HCT116 (cell line): ENCODE data around the gene SAT1. TPM values are rescaled to one million over a fixed set of nuclear protein-coding genes. Genes with fewer than 3 reads are reported as not detected.

ENCODE experiments used
- ATAC-seq: fragments of 200-7000 bp; cut with Tn5 transposase; 2 replicates; pipeline ENCODE4 v1.9.1; 2020; ENCODE audit warnings: mild to moderate bottlenecking, moderate library complexity
- BruUV-seq: library from RNA; stranded (reverse); fragments of 400-500 nt; replicated peaks from 2 replicates; lab custom pipeline; 2021; lab: Mats Ljungman, UMichigan
- CTCF ChIA-PET: fragments of 300-600 bp; sonication (Branson Sonifier 250); formaldehyde crosslinking; loops from one replicate; lab custom pipeline; 2021; ENCODE audit warnings: antibody characterized with exemption; lab: Charles Lee
- POLR2A ChIA-PET: fragments of 300-600, 350-600 bp; sonication (Branson Sonifier 250); formaldehyde crosslinking; loops from one replicate; lab custom pipeline; 2021; ENCODE audit warnings: antibody characterized with exemption; lab: Charles Lee
- RAD21 ChIA-PET, 2 experiments: fragments of 300-600 bp; sonication (Branson Sonifier 250); formaldehyde crosslinking; loops; one replicate each; lab custom pipeline; 2023; ENCODE audit warnings: low total read pairs in 2 of 2; ENCODE audit not compliant: uncharacterized antibody in 2 of 2, unreplicated experiment in 2 of 2, low non-redundant PET in 1 of 2; lab: Charles Lee
- DNase-seq: peaks from one replicate; pipeline ENCODE4 v3.0.0-alpha.2; 2010; ENCODE audit warnings: low read depth, low spot score
- H2AFZ ChIP-seq: fragments of 200-600 bp; shearing (Covaris generic), sonication (generic); 2 replicates; pipeline ENCODE4 v1.6.1; 2017; ENCODE audit warnings: low read depth, mixed run types, mixed read lengths, antibody characterized with exemption, low read length; ENCODE audit not compliant: poor library complexity, severe bottlenecking
- H3K27ac ChIP-seq: 2 replicates; pipeline ENCODE4 v1.5.1; 2012; ENCODE audit warnings: low read depth, low read length
- H3K27me3 ChIP-seq: fragments of 200-600 bp; sonication (generic); 2 replicates; pipeline ENCODE4 v1.6.1; 2016; ENCODE audit warnings: mixed run types, low read length, mixed read lengths; ENCODE audit not compliant: insufficient read depth
- H3K36me3 ChIP-seq, 2 experiments: fragments of 200-500 bp in 1 of 2; fragments of 200-600 bp in 1 of 2; sonication (Bioruptor generic) in 1 of 2; sonication (generic) in 1 of 2; 2 replicates each; pipeline versions ENCODE4 v1.5.1 to v1.6.1; 2014 to 2016; ENCODE audit warnings: low read length in 2 of 2, inconsistent platforms in 1 of 2, mixed read lengths in 1 of 2, mixed run types in 1 of 2; ENCODE audit not compliant: insufficient read depth in 2 of 2, control insufficient read depth in 1 of 2
- H3K4me1 ChIP-seq, 2 experiments: fragments of 200-600 bp in 1 of 2; sonication (generic) in 1 of 2; 2 replicates each; pipeline versions ENCODE4 v1.5.1 to v1.6.1; 2012 to 2017; ENCODE audit warnings: low read length in 2 of 2, inconsistent platforms in 1 of 2, mild to moderate bottlenecking in 1 of 2, mixed read lengths in 1 of 2, mixed run types in 1 of 2, moderate library complexity in 1 of 2; ENCODE audit not compliant: insufficient read depth in 2 of 2, control insufficient read depth in 1 of 2
- H3K4me2 ChIP-seq: fragments of 200-600 bp; sonication (generic); 2 replicates; pipeline ENCODE4 v1.6.1; 2017; ENCODE audit warnings: mixed run types, low read length, mixed read lengths
- H3K4me3 ChIP-seq, 2 experiments: fragments of 200-600 bp in 1 of 2; sonication (generic) in 1 of 2; replicated peaks in 1 of 2; 2 replicates each; pipeline ENCODE4 v1.5.1; 2011 to 2016; ENCODE audit warnings: low read length in 2 of 2, control low read depth in 1 of 2, low read depth in 1 of 2, mild to moderate bottlenecking in 1 of 2, mixed read lengths in 1 of 2, mixed run types in 1 of 2
- H3K79me2 ChIP-seq: fragments of 200-600 bp; sonication (generic); 2 replicates; pipeline ENCODE4 v1.6.1; 2017; ENCODE audit warnings: mild to moderate bottlenecking, mixed run types, low read length, moderate library complexity, mixed read lengths; ENCODE audit not compliant: insufficient read depth
- H3K9ac ChIP-seq: fragments of 200-600 bp; sonication (generic); 2 replicates; pipeline ENCODE4 v1.6.1; 2016; ENCODE audit warnings: low read length, mixed read lengths
- H3K9me2 ChIP-seq: fragments of 200-600 bp; sonication (generic), shearing (Covaris generic); 2 replicates; pipeline ENCODE4 v1.6.1; 2017; ENCODE audit warnings: mixed run types, mild to moderate bottlenecking, moderate library complexity; ENCODE audit not compliant: insufficient read depth
- H3K9me3 ChIP-seq, 2 experiments: fragments of 200-500 bp in 1 of 2; fragments of 200-600 bp in 1 of 2; sonication (Bioruptor generic) in 1 of 2; sonication (generic) in 1 of 2; 2 replicates each; pipeline ENCODE4 v1.6.1; 2014 to 2017; ENCODE audit warnings: low read length in 2 of 2, mixed read lengths in 2 of 2, inconsistent platforms in 1 of 2, low read depth in 1 of 2, mild to moderate bottlenecking in 1 of 2, mixed run types in 1 of 2, moderate library complexity in 1 of 2; ENCODE audit not compliant: control insufficient read depth in 1 of 2, insufficient read depth in 1 of 2
- H4K20me1 ChIP-seq: fragments of 200-600 bp; sonication (generic), shearing (Covaris generic); 2 replicates; pipeline ENCODE4 v1.6.1; 2017; ENCODE audit warnings: mixed run types, mild to moderate bottlenecking, moderate library complexity; ENCODE audit not compliant: insufficient read depth
- ELF1 ChIP-seq: IDR thresholded peaks from 2 replicates; pipeline ENCODE4 v1.6.1; 2012; ENCODE audit warnings: low read depth, borderline replicate concordance
- EZH2 ChIP-seq: fragments of 200-600 bp; sonication (generic); IDR thresholded peaks from 2 replicates; pipeline ENCODE4 v1.6.1; 2017; ENCODE audit warnings: antibody characterized with exemption, mixed run types
- EZH2phosphoT487 ChIP-seq: fragments of 200-600 bp; IDR thresholded peaks from 2 replicates; pipeline ENCODE4 v1.6.1; 2018; ENCODE audit warnings: antibody characterized with exemption, borderline replicate concordance
- JUND ChIP-seq: IDR thresholded peaks from 2 replicates; pipeline ENCODE4 v1.6.1; 2012
- RAD21 ChIP-seq: IDR thresholded peaks from 2 replicates; pipeline ENCODE4 v1.6.1; 2012; ENCODE audit warnings: low read depth, mild to moderate bottlenecking
- SP1 ChIP-seq: IDR thresholded peaks from 2 replicates; pipeline ENCODE4 v1.6.1; 2012; ENCODE audit warnings: low read depth
- TCF7L2 ChIP-seq: IDR thresholded peaks from 2 replicates; pipeline ENCODE4 v1.7.0; 2011; ENCODE audit warnings: borderline replicate concordance, inconsistent platforms; ENCODE audit not compliant: insufficient read depth, insufficient read length; ENCODE audit errors: extremely low read depth
- ZFX ChIP-seq: fragments of 450-650 bp; IDR thresholded peaks from 2 replicates; pipeline ENCODE4 v1.6.1; 2017
- ZNF274 ChIP-seq: fragments of 200-500 bp; sonication (Bioruptor generic); IDR thresholded peaks from 2 replicates; pipeline ENCODE4 v1.6.1; 2014; ENCODE audit warnings: mild to moderate bottlenecking, low read depth, low read length, inconsistent platforms
- intact Hi-C: fragments of 100-400 bp; cut with micrococcal nuclease; formaldehyde crosslinking; loops from 2 replicates; pipeline ENCODE4 v1.10.0; 2022
- total RNA-seq: library from RNA; stranded (reverse); gene quantifications from one replicate; pipeline ENCODE4 v1.2.1, GENCODE V29; 2021; ENCODE audit not compliant: unreplicated experiment
- TF ChIP-seq, protein P1 (sequence below), 3 experiments: fragments of 200-600 bp in 1 of 3; sonication (generic) in 1 of 3; IDR thresholded peaks in 2 of 3; conservative IDR thresholded peaks in 1 of 3; 2 replicates each; pipeline ENCODE4 v1.5.1; 2012 to 2017; ENCODE audit warnings: low read depth in 2 of 3, low read length in 2 of 3, antibody characterized with exemption in 1 of 3, borderline replicate concordance in 1 of 3, control low read depth in 1 of 3, mild to moderate bottlenecking in 1 of 3, mixed read lengths in 1 of 3, mixed run types in 1 of 3, moderate library complexity in 1 of 3; ENCODE audit not compliant: insufficient read depth in 1 of 3
- TF ChIP-seq, protein P2 (sequence below): IDR thresholded peaks from 2 replicates; pipeline ENCODE4 v1.6.1; 2012
- TF ChIP-seq, protein P3 (sequence below): IDR thresholded peaks from 2 replicates; pipeline ENCODE4 v1.6.1; 2012; ENCODE audit warnings: low read depth

SAT1 gene
- total RNA-seq, 1 experiment from 2014 or later, result 821 TPM

DNA sequence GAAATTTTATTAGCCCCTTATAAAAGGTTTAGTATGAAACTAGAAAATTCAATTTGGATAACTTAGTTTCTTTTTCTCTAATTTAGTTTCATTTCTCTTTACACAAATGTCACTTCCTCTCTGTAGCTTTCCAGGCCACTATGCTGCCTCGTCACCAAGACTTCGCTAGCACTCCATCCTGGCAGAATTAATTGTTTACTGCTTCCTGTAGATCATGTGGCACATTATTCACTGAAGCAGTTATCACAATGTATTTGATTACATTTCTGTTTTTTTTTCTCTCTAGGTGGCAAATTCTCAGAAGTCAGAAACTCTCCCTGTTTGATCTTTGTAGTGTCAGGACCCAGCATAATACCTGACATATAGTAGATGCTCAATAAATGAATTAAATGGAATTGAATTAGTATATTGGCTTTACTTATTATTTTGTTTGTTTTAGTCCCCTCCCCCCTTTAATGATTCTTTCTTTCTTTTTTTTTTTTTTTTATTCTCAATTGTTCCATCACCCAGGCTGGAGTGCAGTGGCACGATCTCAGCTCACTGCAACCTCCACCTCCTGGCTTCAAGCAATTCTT lies 9.3 kb upstream of the SAT1 start:
- H3K27ac ChIP-seq, result no peak overlapping the region
- no peaks in the 10 kb centered on the region for H3K9me3 ChIP-seq
- intact Hi-C loops, result no loop called here
- H3K9ac ChIP-seq, result no peak overlapping the region
- H3K9me2 ChIP-seq, result no peaks in the 10 kb centered on the region
- H2AFZ ChIP-seq, result no peak overlapping the region
- TF ChIP-seq JUND (no peak), ZNF274 (no peak), ELF1 (no peak), TCF7L2 (no peak), RAD21 (no peak), EZH2 (no peak), EZH2phosphoT487 (no peak), SP1 (no peak), ZFX (no peak)
- TF ChIP-seq, protein P1, sequence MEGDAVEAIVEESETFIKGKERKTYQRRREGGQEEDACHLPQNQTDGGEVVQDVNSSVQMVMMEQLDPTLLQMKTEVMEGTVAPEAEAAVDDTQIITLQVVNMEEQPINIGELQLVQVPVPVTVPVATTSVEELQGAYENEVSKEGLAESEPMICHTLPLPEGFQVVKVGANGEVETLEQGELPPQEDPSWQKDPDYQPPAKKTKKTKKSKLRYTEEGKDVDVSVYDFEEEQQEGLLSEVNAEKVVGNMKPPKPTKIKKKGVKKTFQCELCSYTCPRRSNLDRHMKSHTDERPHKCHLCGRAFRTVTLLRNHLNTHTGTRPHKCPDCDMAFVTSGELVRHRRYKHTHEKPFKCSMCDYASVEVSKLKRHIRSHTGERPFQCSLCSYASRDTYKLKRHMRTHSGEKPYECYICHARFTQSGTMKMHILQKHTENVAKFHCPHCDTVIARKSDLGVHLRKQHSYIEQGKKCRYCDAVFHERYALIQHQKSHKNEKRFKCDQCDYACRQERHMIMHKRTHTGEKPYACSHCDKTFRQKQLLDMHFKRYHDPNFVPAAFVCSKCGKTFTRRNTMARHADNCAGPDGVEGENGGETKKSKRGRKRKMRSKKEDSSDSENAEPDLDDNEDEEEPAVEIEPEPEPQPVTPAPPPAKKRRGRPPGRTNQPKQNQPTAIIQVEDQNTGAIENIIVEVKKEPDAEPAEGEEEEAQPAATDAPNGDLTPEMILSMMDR (IDR thresholded peaks at IDR 0.05 in 2 of 3, conservative IDR thresholded peaks at IDR 0.05 in 1 of 3; ENCODE audit: borderline replicate concordance in 1 of 3, insufficient read depth in 1 of 3, low read depth in 2 of 3, low read length in 2 of 3), result no peak
- TF ChIP-seq, protein P2, sequence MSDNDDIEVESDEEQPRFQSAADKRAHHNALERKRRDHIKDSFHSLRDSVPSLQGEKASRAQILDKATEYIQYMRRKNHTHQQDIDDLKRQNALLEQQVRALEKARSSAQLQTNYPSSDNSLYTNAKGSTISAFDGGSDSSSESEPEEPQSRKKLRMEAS, result no peak
- TF ChIP-seq, protein P3, sequence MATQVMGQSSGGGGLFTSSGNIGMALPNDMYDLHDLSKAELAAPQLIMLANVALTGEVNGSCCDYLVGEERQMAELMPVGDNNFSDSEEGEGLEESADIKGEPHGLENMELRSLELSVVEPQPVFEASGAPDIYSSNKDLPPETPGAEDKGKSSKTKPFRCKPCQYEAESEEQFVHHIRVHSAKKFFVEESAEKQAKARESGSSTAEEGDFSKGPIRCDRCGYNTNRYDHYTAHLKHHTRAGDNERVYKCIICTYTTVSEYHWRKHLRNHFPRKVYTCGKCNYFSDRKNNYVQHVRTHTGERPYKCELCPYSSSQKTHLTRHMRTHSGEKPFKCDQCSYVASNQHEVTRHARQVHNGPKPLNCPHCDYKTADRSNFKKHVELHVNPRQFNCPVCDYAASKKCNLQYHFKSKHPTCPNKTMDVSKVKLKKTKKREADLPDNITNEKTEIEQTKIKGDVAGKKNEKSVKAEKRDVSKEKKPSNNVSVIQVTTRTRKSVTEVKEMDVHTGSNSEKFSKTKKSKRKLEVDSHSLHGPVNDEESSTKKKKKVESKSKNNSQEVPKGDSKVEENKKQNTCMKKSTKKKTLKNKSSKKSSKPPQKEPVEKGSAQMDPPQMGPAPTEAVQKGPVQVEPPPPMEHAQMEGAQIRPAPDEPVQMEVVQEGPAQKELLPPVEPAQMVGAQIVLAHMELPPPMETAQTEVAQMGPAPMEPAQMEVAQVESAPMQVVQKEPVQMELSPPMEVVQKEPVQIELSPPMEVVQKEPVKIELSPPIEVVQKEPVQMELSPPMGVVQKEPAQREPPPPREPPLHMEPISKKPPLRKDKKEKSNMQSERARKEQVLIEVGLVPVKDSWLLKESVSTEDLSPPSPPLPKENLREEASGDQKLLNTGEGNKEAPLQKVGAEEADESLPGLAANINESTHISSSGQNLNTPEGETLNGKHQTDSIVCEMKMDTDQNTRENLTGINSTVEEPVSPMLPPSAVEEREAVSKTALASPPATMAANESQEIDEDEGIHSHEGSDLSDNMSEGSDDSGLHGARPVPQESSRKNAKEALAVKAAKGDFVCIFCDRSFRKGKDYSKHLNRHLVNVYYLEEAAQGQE, result no peak
- H3K79me2 ChIP-seq, result no peaks in the 10 kb centered on the region
- ChIA-PET RAD21 (no interaction called here), POLR2A (no interaction called here), CTCF (no interaction called here)
- H3K4me3 ChIP-seq, result no peak overlapping the region
- no peaks in the 10 kb centered on the region; a peak in 1 of 4 replicates for H3K4me1 ChIP-seq
- H3K27me3 ChIP-seq, result no peaks in the 10 kb centered on the region
- H3K4me2 ChIP-seq, result no peak overlapping the region
- H4K20me1 ChIP-seq, result no peaks in the 10 kb centered on the region
- no peak for DNase-seq
- no peak for ATAC-seq
- no peaks in the 10 kb centered on the region for H3K36me3 ChIP-seq
- BruUV-seq, result no TSS peak
